GM10248 (cell line): ENCODE data around the gene IFI35.
"Not testable (repeated sequence)": the region's sequence is repeated elsewhere in the genome, so short reads cannot be mapped to it uniquely, and the experiment has no call there.

Experiments
- CTCF ChIA-PET: fragments of 300-600 bp; sonication (Branson Sonifier 250); formaldehyde crosslinking; extraction: SDS; loops from one replicate; lab custom pipeline; 2021; ENCODE audit warnings: antibody characterized with exemption; lab: Yijun Ruan, JAX
- POLR2A ChIA-PET: fragments of 350-650 bp; sonication (Branson Sonifier 250); formaldehyde crosslinking; extraction: SDS; loops from one replicate; lab custom pipeline; 2020; ENCODE audit warnings: antibody characterized with exemption; lab: Yijun Ruan, JAX
- DNase-seq: peaks from one replicate; pipeline ENCODE4 v3.0.0; 2012; ENCODE audit errors: extremely low spot score
- TF ChIP-seq, protein P1 (sequence below): IDR thresholded peaks from 2 replicates; pipeline ENCODE4 v1.5.1; 2012; ENCODE audit warnings: mild to moderate bottlenecking, low read depth; ENCODE audit errors: extremely low read depth, missing control alignments, control extremely low read depth

IFI35 gene

DNA sequence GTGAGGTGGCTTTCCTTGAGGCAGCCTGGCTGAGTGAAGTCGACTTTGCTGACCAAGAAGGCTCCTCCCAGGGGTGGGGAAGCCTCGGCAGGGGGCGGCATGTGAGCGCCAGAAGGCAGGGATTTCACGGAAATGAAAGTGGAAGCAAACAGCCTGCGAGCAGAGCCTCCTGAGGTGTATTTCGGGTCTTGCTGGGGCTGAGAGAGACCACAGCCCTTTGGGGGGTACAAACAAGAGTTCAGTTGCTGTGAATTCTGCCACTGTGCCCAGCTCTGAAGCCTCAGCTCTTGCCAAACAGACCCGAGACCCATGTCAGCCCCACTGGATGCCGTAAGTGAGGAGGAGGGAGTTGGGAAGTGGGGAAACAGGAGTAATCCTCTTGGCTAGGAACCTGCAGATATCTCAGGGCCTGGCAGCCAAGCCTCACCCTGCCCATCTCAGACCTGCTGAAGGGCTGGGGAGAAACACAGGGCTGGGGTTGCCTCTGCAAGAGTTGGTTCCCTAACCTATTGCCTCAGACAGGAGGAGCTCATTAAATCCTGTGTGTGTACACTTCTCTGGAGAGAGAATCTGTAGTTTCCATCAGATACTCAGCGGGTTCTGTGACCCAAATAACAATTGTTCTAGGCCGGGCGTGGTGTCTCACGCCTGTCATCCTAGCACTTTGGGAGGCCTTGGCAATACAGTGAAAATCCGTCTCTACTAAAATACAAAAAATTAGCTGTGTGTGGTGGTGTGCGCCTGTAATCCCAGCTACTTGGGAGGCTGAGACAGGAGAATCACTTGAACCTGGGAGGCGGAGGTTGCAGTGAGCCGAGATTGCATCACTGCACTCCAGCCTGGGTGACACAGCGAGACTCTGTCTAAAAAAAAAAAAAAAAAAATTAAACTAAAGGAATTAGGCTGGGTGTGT lies at the start of gene IFI35:
IFI35 (plus strand) TSS at position 146 of the 913 bp plus-strand sequence; CDS start at position 310, 164 bp downstream.
- TF ChIP-seq, protein P1, sequence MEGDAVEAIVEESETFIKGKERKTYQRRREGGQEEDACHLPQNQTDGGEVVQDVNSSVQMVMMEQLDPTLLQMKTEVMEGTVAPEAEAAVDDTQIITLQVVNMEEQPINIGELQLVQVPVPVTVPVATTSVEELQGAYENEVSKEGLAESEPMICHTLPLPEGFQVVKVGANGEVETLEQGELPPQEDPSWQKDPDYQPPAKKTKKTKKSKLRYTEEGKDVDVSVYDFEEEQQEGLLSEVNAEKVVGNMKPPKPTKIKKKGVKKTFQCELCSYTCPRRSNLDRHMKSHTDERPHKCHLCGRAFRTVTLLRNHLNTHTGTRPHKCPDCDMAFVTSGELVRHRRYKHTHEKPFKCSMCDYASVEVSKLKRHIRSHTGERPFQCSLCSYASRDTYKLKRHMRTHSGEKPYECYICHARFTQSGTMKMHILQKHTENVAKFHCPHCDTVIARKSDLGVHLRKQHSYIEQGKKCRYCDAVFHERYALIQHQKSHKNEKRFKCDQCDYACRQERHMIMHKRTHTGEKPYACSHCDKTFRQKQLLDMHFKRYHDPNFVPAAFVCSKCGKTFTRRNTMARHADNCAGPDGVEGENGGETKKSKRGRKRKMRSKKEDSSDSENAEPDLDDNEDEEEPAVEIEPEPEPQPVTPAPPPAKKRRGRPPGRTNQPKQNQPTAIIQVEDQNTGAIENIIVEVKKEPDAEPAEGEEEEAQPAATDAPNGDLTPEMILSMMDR, result peak; percentile 66
- ChIA-PET POLR2A (interaction anchor here (0.7 to 1.7 kb wide), 4 partner anchors 9 to 205 kb away, joined by 3 to 9 read pairs (median 3); partner anchors contain the start of gene TMEM106A), CTCF (interaction anchor here (0.8 to 2.1 kb wide), 7 partner anchors 9 to 328 kb away, joined by 3 to 18 read pairs (median 3); partner anchors contain the start of gene RPL27)
- peak; percentile 90 for DNase-seq

DNA sequence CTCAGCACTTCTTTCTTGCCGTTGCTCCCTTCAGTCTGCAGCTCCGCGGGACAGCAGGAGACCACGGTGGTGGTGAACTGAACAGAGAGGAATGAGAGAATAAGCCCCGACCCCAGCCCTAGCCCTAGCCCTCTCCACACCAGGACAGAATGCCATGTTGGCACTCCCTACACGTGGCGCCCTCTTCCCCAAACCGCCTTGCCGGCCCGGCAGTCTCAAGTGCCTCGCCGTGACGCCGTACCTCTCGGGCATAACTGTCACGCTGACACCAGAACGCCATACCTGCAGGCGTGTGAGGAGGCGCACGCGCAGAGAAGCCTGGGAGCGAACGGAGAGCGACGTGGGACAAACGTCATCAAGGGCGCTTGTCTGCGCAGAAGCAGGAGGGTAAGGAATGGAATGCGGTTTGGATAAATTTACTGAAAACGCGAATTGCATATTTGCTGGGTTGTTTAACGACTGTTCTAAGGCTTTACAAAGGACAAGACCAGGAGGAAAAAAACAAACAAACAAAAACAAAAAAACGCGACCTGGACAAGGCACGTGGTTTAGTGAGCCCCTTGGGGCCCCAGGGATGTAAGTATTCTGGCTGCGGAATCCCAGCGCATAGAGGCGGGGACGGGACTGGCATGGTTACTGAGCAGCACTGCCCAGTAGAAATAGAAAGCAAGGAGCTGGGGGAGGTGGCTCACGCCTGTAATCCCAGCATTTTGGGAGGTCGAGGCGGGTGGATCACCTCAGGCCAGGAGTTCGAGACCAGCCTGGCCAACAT lies 42.2 kb upstream of the IFI35 start, which contains the start of gene AARSD1:
AARSD1 (minus strand) TSS at position 294 of the 772 bp plus-strand sequence; CDS start at position 280, 14 bp downstream.
- POLR2A ChIA-PET, result interaction anchor here (0.8 to 1.2 kb wide), 2 partner anchors 34 kb away, joined by 3 to 4 read pairs; partner anchors contain the start of gene RPL27
- TF ChIP-seq, protein P1, result no peak
- CTCF ChIA-PET, result no interaction called here
- peak; percentile 92 for DNase-seq

DNA sequence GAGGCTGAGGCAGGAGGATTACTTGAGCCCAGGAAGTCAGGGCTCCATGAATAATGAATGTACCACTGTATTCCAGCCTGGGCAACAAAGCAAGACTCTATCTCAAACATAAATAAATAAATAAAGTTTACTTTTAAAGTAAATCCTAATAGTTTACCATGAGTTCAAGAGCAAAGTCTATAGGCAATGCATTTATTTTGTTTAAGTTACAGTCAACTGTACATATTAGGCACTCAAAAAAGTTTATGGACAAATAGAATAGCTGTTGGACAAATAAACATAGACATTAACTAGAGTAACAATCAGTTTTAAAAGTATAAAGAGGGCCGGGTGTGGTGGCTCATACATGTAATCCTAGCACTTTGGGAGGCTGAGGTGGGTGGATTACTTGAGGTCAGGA lies 38.7 kb upstream of the IFI35 start:
- POLR2A ChIA-PET, result interaction anchor here (1.0 kb wide), 1 partner anchor 31 kb away, joined by 3 read pairs; the partner anchor contains the start of gene RPL27

DNA sequence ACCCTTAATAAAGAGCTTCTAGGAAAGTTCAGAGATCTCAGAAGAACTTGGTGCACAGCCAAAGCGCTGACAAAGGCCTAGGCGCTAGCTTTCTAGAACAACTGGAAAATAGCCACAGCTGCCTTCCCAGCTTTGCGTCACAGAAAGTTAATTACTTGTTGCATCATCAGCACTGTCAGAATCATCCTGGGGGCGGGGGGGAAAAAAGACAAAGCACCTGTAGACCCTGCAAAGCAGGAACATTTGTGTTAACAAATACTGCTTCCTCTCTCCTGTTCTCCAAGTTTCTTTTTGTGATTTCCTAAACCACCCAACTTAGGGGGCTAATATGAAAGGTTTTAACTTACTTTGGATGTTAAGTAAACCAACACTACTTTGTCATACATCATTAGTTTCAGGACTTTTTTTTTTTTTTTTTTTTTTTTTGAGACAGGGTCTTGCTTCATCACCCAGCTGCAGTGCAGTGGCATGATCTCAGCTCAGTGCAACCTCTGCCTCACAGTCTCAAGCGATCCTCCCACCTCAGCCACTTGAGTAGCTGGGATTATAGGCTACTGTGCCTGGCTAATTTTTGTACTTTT lies 37.5 kb upstream of the IFI35 start:
- TF ChIP-seq, protein P1, result no peak
- POLR2A ChIA-PET, result interaction anchor here (0.7 kb wide), 1 partner anchor 121 kb away, joined by 4 read pairs; no protein-coding TSS in a partner anchor
- CTCF ChIA-PET, result interaction anchor here (0.9 to 2.8 kb wide), 4 partner anchors 10 to 164 kb away, joined by 3 to 12 read pairs (median 6); partner anchors contain the start of genes PTGES3L, RPL27 and RUNDC1
- DNase-seq, result no peak

More for the DNA sequence above, 38.7 kb upstream of the IFI35 start:
- CTCF ChIA-PET, result interaction anchor here (2.6 to 2.8 kb wide), 2 partner anchors 11 to 29 kb away, joined by 10 to 12 read pairs; partner anchors contain the start of genes PTGES3L, RPL27 and RUNDC1
- TF ChIP-seq, protein P1, result no peak
- DNase-seq, result no peak

DNA sequence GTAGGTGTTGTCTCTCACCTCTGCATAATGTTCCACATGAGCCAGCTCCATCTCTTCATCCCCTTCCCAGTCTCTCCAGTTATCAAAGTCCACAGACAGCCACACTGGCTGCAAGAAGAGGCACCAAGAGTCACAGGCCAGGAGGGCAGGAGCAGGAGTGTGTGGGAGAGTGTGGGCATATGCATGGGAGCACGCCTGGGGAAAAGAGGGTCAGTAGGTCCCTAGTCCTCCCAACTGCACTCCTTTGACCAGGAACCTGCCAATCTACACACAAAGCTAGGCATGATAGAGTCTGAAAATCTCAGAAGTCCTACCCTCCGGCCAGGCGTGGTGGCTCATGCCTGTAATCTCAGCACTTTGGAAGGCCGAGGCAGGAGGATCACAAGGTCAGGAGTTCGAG lies 35.0 kb upstream of the IFI35 start:
- no peak for DNase-seq
- TF ChIP-seq, protein P1, result no peak
- ChIA-PET POLR2A (interaction anchor here (0.6 to 0.8 kb wide), 2 partner anchors 12 to 344 kb away, joined by 3 to 8 read pairs; no protein-coding TSS in a partner anchor), CTCF (no interaction called here)

DNA sequence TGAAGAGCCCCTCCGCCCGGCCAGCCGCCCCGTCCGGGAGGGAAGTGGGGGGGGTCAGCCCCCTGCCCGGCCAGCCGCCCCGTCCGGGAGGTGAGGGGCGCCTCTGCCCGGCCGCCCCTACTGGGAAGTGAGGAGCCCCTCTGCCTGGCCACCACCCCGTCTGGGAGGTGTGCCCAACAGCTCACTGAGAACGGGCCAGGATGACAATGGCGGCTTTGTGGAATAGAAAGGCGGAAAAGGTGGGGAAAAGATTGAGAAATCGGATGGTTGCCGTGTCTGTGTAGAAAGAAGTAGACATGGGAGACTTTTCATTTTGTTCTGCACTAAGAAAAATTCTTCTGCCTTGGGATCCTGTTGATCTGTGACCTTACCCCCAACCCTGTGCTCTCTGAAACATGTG lies 33.3 kb upstream of the IFI35 start:
- CTCF ChIA-PET, DNase-seq, POLR2A ChIA-PET: not testable (repeated sequence)
